ENCODE results near the gene GSPT2.

DNA sequence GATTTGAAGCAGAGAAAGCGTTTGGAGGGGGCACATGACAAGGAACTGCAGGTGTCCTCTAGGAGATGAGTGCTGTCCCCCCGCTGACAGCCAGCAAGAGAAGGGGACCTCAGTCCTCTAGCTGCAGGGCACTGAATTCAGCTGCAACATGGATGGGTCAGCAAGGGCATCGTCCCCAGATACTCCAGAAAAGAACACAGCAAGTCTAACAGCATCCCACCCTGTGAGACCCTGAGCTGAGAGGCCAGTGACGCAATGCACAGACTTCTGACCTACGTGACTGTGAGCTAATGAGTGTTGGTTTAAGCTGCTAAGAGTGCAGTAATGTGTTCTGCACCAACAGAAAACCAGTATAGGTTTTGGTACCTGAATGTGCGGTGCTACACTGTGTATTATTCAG, 49.0 kb upstream of the GSPT2 start:
- TF ChIP-seq CTCF (IDR thresholded peaks at IDR 0.05; ENCODE audit: low read length), result no peak
- TF ChIP-seq EZH2phosphoT487 (IDR thresholded peaks at IDR 0.05; ENCODE audit: low read length), result no peak

Data from MM.1S (cell line).